Osteocyte (in vitro differentiated cells): Measurements from ENCODE around the gene TBCD. TPM values are rescaled to one million over a fixed set of nuclear protein-coding genes. Genes with fewer than 3 reads are reported as not detected.
A peak's percentile ranks its signal among the peaks of the same experiment; 100 is the strongest.

Source experiments
- DNase-seq: peaks from one replicate; pipeline ENCODE4 v3.0.0; 2021; ENCODE audit warnings: mixed read lengths; ENCODE audit not compliant: unreplicated experiment; ENCODE audit errors: extremely low spot score
- H3K27ac Mint-ChIP-seq: one replicate; pipeline ENCODE4 v1.8.0; 2021; ENCODE audit warnings: mild to moderate bottlenecking, mixed read lengths; ENCODE audit not compliant: unreplicated experiment
- H3K27me3 Mint-ChIP-seq: one replicate; pipeline ENCODE4 v1.8.0; 2021; ENCODE audit warnings: mixed read lengths; ENCODE audit not compliant: unreplicated experiment
- H3K36me3 Mint-ChIP-seq: one replicate; pipeline ENCODE4 v1.8.0; 2021; ENCODE audit warnings: mixed read lengths; ENCODE audit not compliant: unreplicated experiment
- H3K4me1 Mint-ChIP-seq: one replicate; pipeline ENCODE4 v1.8.0; 2021; ENCODE audit warnings: mixed read lengths; ENCODE audit not compliant: unreplicated experiment
- H3K4me3 Mint-ChIP-seq: one replicate; pipeline ENCODE4 v1.8.0; 2021; ENCODE audit warnings: mild to moderate bottlenecking, moderate library complexity, mixed read lengths; ENCODE audit not compliant: unreplicated experiment
- H3K9me3 Mint-ChIP-seq: one replicate; pipeline ENCODE4 v1.8.0; 2021; ENCODE audit warnings: mixed read lengths; ENCODE audit not compliant: unreplicated experiment
- total RNA-seq: library from RNA; stranded (reverse); gene quantifications from 2 replicates; pipeline ENCODE4 v1.2.1, GENCODE V29; 2021
- TF ChIP-seq, protein P1 (sequence below): fragments of 200-600 bp; sonication (generic); IDR thresholded peaks from 2 replicates; pipeline ENCODE4 v1.5.0; 2021; ENCODE audit warnings: antibody characterized with exemption, mild to moderate bottlenecking, moderate library complexity

TBCD gene
- total RNA-seq, 1 donor from 2014 or later = 74.0 TPM

DNA sequence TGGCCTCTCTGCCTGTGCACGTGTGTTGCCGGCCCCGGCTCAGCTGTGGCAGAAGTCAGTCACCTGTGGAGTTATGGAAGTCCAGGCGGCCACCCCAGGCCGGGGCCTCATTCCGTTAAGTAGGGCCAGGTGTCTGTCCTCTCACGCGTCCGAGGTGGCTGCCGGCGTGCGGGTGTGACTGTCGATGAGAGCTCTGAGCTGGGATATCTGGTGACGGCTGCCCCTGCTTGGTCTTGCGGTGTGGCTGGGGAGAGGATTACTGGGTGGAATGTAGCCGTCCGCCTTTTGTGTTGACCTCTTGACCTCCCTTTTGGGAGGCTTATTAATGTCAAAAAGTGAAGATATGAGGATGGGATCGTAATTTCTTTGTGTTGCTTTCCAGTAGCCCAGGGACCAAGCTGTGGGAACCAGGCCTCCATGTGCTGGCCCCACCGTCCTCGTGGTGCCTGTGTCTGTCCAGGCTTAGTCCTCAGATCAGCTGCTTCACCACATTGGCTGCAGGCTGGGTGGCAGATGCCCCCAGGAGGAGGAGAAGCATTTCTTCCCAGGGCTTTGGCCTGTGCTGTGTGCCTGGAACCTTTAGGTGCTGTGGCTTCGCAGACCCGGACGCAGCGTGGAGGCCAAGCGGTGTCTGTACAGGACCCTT lies 111.0 kb downstream of the TBCD start:
- Mint-ChIP-seq H3K9me3 (no peaks in the 10 kb centered on the region), H3K27ac (no peak overlapping the region), H3K27me3 (no peaks in the 10 kb centered on the region), H3K36me3 (no peaks in the 10 kb centered on the region), H3K4me3 (no peak overlapping the region), H3K4me1 (peaks cover 64% of the 10 kb centered on the region)
- DNase-seq = no peak
- TF ChIP-seq, protein P1, sequence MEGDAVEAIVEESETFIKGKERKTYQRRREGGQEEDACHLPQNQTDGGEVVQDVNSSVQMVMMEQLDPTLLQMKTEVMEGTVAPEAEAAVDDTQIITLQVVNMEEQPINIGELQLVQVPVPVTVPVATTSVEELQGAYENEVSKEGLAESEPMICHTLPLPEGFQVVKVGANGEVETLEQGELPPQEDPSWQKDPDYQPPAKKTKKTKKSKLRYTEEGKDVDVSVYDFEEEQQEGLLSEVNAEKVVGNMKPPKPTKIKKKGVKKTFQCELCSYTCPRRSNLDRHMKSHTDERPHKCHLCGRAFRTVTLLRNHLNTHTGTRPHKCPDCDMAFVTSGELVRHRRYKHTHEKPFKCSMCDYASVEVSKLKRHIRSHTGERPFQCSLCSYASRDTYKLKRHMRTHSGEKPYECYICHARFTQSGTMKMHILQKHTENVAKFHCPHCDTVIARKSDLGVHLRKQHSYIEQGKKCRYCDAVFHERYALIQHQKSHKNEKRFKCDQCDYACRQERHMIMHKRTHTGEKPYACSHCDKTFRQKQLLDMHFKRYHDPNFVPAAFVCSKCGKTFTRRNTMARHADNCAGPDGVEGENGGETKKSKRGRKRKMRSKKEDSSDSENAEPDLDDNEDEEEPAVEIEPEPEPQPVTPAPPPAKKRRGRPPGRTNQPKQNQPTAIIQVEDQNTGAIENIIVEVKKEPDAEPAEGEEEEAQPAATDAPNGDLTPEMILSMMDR = no peak

DNA sequence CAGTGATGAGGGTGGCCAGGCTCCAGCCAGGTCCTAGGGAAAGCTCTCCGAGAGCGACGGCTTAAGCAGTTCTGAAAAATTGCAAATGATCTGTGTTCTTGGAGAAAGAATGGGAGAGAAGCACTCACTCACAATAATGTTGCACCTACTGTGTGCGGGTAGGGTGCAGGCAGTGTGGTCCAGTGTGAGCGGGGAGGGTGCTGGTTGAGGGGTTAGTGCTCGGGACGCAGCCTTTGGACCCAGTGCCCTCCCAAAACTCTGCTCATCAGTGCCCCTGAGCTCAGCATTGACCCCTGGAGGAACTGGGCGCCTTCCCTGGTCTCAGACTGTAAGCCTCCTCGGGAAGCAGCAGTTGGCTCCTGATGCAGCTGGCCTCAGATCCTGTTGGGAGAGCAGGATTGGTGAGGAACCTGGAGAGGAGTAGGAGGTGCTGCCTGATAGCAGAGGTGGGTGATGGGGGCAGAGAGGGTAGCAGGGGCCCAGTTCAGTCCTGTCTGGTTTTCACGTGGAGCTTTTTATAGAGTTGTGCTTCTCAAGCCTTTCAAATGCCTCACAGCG lies 111.6 kb downstream of the TBCD start:
- Mint-ChIP-seq H3K4me3 (no peak overlapping the region), H3K9me3 (no peaks in the 10 kb centered on the region), H3K4me1 (peaks cover 65% of the 10 kb centered on the region), H3K36me3 (no peaks in the 10 kb centered on the region), H3K27me3 (no peaks in the 10 kb centered on the region), H3K27ac (peak overlapping the region; percentile 67)
- TF ChIP-seq, protein P1 = no peak
- no peak for DNase-seq

DNA sequence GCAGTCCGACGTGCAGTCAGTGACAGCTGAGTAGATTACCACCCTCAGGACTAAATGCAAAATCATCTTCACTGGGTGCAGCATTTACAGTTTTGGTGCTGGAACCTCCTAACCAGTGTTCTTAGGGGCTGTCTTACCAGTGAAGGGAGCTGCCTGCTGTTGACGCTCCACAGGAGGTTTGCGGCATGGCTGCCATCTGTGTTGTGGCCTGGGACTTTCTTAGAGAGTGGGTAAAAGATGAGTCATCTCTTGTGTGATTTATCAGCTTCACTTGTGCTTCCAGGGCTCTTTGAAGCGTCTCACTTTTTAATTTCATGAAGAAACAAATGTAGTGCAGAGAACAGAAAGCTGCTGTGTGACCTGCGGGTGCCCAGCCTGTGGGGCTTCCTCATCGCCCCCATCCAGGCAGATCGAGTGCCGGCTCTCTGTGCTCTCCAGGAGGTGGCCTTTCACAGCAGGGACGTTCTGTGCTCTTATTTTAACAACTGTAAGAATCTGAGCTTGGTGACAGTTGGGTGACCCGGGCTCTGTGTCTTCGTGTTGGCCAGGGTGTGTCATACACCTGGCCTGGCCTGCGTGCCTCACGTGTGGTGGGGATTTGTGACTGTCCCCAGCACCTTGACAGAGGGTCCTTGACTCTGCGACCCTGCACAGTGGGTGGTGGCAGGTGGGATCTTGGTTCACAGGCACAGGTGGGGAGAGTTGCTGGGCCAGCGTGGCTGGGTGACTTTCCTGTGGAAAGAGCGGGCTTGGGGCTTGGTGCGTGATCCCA lies 112.3 kb downstream of the TBCD start:
- Mint-ChIP-seq H3K9me3 (no peaks in the 10 kb centered on the region), H3K27ac (peak overlapping the region; percentile 67), H3K4me3 (no peak overlapping the region), H3K4me1 (peaks cover 63% of the 10 kb centered on the region), H3K36me3 (no peaks in the 10 kb centered on the region), H3K27me3 (no peaks in the 10 kb centered on the region)
- DNase-seq = no peak
- TF ChIP-seq, protein P1 = no peak

DNA sequence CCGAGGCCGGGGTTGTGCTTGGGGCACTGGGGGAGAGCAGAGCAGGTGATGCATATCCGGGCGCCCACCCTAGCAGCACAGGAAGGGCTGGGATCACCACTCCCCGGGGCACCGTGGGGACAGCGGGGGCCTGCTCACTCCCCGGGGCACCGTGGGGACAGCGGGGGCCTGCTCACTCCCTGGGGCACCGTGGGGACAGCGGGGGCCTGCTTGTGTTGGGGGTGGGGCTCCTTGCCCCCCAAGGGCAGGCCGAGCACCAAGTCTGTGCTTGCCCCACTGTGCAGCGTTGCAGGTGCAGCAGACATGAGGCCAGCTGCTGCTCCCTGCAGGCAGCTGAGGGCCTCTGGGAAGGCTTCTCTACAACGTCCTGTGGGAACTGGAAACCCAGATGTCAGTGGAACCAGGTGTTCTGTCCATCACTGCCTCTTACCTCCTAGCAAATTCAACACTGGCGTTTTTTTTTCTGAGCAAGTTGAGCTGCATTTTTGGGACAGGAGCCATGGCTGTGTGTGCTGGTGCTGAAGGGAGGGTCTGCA lies 112.9 kb downstream of the TBCD start:
- Mint-ChIP-seq H3K27ac (no peak overlapping the region), H3K4me1 (peaks cover 57% of the 10 kb centered on the region), H3K9me3 (no peaks in the 10 kb centered on the region), H3K4me3 (no peak overlapping the region), H3K36me3 (no peaks in the 10 kb centered on the region), H3K27me3 (no peaks in the 10 kb centered on the region)
- DNase-seq = no peak
- TF ChIP-seq, protein P1 = no peak

DNA sequence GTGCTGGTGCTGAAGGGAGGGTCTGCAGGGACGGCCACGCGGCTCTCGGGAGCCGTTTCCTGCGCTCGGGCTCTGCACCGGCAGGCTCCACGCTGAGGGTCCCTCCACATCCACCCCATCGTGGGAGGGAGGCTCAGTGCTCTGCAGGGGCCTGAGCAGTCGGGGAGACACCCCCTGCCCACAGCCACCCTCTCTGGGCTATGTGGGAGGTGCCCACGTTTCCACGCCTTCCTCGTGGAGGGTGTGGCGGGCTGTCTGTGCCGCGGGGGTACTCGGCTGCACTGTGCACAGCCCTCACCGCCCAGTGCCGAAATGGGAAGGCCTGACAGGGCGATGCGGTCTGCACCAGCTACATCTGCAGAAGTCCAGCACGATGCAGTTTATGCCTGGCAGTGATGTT lies 113.4 kb downstream of the TBCD start:
- H3K27ac Mint-ChIP-seq = peak overlapping the region; percentile 54
- H3K36me3 Mint-ChIP-seq = peaks cover 3% of the 10 kb centered on the region
- TF ChIP-seq, protein P1 = no peak
- H3K9me3 Mint-ChIP-seq = no peaks in the 10 kb centered on the region
- peaks cover 52% of the 10 kb centered on the region for H3K4me1 Mint-ChIP-seq
- no peak overlapping the region for H3K4me3 Mint-ChIP-seq
- DNase-seq = no peak
- H3K27me3 Mint-ChIP-seq = no peaks in the 10 kb centered on the region
